Measurements from ENCODE around the gene CDH23. TPM values are rescaled to one million over a fixed set of nuclear protein-coding genes. Genes with fewer than 3 reads are reported as not detected.
A peak's percentile ranks its signal among the peaks of the same experiment; 100 is the strongest.

CDH23 gene
- total RNA-seq, 1 donor = 0.81 TPM

DNA sequence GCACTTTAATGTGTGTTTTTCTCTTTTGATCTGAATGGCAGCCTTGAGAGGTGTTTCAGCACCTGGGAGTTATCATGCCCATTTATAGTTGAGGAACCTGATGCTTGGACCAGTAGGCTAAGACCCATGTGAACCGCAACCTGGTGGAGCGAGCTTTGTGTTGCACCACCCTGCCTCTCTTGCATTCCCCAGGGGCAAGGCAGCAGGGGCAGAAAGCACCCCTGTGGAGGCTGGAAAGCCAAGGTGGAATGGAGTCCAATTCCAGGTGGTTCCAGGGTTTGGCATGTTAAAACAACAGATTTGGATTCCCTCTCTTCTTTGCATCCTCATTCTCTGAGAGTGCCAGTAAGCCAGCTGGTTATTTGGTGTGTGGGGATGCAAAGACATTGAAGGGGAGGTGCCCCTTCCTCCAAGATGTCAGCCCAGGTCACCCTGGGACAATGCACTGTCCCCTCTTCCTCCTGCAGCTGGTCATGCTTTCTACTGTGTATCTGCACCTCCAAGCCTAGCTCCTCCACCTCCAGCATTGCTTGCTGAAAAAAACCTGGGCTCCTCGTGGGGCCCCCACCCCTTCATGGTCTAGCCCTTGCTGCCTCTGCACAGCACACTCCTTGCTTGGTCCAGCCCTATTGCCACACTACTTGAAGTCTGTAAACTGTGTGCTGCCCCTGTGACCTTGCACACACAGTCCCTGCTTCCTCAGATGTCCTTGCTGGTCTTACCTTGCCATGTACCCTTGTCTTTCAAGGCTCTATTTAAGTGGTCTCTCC is 5.6 kb upstream of the CDH23 start:
- no peak for DNase-seq (ENCODE audit: low read depth in 2 of 3, low spot score in 2 of 3)

DNA sequence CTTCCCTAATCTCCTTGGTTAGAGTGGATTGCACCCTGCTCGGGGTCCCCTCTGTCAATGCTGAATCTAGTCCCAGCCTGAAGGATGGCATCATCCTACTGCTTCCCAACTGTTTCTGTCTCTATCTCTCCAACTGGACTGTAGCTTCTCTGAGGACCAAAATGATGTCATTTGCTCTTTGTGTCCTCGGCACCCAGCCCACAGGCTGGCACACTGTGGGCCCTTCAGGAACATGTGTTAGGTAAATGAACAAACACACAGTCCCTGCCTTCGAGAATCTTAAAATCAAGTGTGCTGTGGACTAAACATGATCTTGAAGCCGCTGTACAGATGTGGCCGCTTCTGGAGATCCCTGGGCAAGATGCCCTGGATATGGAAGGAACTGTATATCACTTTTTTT is 5.0 kb upstream of the CDH23 start:
- DNase-seq (ENCODE audit: low read depth in 2 of 3, low spot score in 2 of 3) = no peak

DNA sequence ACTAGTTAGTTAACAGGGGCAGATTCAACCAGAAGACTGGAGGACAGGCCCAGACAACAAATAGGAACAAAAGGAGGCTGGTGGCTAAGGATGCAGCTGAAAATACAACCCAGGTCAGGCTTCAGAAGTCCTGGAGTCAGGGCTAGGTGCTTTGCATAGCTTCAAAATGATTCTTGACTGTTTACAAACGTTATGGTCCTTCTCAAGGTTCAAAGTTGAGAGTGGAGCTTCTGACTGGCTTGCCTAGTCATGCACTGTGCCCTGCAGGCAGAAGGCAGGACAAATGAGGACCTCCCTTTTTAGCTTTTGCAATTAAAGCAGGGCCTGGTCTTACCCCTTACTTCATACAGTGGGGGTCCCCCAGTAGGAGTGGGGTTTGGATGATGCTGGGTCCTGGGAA is 4.4 kb upstream of the CDH23 start:
- DNase-seq (ENCODE audit: low read depth in 2 of 3, low spot score in 2 of 3) = no peak

DNA sequence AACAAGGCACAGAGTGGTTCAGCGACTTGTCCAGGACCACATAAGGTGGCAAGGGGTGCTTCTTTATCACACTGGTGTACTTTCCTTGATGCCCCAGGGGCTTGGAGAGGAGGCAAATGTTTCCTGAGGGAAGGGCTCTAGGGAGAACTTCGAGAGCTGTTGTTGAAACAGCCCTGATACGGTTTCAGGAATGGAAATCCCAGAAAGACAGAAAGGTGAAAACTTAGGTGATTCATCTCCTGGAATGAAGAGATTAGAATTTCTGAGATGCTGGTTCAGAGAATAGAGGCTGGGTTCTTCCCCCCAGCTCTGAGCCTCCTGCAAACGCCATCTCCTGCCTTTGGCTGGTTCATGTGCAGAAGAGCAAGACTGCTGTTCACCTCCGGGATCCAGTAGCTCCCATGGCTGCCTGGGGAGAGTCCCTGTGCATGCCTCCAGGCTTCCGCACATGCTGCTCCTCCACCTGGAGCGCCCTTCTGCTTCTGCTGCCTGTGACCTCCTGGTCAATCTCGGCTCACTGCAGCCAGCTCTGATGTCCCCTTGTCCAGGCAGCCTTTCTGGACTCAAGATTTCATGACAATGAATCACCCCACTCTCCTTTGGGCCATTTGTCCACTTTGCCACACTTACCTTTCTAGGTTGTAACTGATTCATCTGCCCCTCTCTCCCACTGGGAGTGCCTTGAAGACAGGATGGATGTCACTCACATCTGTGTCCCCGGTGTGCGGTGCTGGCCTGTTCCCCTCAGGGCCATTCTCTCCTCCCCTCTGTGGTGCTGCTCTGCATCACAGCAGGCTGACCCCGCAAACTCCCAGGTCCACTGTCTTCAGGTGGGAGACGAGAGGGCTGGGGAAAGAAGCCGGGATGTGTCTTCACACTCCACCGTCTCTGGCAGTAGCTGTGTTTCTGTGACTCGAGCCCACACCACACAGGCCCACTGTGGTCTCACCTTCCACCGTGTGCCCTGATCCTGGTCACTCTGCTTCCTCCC is 3.6 kb upstream of the CDH23 start:
- no peak for DNase-seq (ENCODE audit: low read depth in 2 of 3, low spot score in 2 of 3)

DNA sequence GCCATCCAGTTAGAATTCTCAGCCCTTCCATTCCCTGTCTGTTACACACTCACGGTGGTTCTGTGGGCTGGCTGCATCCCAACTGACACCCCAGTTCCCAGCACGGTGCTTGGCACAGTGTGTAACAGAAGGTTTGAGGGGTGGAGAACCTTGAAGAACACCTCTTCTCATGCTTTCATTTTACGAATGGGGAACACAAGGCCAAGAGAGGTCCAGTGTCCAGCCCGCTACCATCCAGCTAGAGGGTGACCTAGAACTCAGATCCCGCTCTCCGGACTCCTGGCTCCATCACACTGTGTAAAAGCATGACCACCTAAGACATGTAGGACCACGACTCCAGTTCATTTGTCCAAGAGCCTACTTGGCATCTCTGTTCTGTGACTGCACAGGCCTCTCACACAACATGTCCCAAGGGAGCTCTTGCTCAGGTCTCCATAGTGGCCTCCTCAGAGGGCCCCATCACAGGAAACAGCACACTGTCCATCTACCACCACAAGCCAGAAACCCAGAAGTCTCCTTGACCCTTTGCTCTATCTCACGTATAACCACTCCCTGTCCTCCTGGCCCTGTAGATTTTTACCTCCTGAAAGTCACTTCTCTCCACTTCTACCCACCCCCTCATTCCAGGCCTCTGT is 2.8 kb upstream of the CDH23 start:
- DNase-seq (ENCODE audit: low read depth in 2 of 3, low spot score in 2 of 3) = no peak

DNA sequence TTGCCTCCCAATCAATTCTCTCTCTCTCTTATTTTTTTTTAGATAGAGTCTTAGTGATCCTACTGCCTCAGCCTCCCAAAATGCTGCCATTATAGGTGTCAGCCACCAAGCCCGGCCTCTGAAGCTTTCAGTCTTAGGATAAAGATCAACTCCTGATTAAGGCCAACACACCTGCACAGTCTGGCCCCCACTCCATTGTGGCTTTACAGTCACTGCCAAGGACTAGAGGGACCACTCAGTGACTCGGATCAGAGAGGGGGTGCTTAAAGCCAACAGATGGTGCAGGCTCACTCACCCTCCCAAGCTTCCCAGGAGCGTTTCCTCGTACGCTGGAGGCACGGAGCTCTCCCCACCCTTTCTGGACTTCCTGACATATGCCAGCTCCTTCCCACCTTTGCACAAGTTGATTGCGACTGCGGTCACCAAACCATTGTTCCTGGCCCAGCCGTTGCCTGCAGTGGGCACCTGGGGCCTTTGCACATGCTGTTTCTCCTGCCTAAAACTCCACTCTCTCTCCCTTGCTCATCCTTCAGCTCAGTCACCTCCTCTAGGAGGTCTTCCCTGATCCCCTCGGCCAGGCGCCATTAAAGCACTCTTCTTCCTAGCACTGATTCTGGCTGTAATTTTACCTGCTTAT is 1.7 kb upstream of the CDH23 start:
- no peak for DNase-seq (ENCODE audit: low read depth in 2 of 3, low spot score in 2 of 3)

DNA sequence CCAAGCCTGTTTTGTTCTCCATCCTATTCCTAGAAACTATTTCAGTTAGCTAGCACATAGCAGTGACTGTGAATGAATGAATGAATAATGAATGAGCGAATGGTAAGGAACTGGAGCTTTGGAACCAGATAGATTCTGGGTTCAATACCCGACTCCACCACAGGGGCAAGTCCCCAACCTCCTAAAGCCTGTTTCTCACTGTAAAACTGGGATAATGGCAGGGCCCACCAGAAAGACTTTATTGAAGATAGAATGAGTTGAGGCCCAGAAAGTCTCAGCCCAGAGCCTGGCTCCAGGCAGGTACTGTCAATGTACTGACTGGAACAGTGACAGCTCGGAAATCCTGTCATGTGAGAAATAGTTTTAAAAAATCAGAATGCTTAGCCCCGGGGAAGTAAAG is 1.1 kb upstream of the CDH23 start:
- no peak for DNase-seq (ENCODE audit: low read depth in 2 of 3, low spot score in 2 of 3)

DNA sequence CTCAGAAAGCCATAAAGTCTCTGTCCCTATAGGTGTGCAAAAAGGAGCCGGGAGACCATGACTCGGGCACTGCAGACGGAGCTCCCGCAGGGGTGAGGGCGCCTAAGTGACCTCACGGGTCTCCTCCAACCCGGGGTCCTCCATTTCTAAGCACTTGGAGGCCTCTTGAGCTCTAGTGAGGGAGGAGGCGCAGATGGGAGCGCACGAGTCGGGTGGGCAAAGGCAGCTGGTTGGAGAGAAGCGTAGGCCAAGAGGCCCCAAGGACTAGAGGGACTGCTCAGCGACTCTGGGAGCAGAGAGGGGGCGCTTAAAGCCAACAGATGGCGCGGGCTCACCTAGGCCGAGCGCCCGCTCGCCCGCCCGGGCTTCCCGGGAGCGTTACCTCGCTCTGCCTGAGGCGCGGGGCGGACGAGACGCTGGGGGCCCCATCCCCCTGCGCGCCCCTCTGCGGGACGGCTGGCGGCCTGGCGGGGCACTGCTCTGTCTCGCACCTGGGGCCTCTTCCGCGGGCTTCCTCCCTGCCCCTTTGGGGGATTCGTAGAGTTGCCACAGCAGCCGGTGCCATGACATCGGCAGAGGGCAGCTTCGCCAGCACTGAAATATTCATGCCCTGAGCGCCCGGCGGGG is 523 bp upstream of the CDH23 start:
- peak in 2 of 3 donors; percentile 54 to 69 for DNase-seq (ENCODE audit: low read depth in 2 of 3, low spot score in 2 of 3)

DNA sequence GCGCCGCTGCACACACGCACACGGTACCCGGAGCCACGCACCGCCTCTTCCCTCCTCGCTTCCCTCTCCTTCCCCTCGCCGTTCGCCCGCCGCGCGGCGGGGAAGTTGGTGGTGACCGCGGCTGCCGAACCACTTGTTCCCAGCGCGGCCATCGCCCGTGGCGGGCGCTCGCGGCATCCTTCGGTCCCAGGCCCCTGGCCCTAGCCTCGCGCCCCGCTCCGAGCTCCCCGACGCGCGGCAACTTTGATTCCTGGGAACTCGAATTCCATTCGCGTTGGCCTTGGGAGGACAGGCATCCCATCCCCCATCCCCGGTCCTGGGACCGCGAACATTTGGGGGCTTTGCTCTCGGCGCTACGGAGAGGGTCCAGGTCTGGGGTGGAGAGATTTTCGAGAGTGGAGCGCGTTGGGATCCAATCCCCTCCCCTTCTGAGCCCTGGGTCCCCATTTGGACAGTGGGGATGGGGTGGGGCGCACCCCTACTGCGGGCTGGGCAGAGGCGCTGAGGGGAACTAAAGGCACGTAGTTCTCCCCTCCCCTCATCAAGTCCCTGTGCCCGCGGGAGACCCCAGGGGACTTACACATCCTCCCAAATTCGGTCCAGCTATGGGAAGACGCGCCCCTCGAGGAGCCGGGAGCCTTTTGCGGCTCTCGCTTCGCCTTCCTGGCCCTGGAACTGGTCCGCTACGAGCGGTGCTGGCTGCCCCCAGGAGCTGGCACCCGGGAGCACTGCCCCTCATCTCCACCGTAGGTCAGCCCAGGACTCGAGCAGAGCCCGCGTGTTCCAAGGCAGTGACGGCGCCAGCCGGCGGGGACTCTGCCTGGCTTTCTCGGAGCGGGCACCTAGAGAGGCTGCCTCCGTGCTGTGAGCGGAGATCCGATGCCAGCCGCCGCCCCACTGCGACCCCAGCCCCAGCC is 834 bp downstream of the CDH23 start:
- DNase-seq (ENCODE audit: low read depth in 2 of 3, low spot score in 2 of 3) = no peak

DNA sequence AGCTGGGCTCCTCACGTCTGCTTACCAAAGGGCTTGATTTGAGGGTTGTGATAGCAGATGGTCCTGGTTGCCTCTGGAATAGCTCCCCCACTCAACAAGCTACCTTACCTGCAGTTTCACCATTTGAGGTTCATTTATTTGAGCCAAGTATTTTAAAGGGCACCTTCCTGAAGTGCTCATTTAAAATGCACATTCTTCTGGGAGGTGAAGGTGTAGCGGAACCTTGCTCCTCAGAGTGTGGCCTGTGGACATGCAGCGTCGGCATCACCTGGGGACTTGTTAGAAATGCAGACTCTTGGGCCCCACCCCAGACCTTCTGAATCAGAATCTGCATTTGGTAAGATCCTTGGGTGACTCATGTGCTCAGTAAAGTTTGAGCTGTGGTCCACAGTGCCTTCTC is 2.3 kb downstream of the CDH23 start:
- DNase-seq (ENCODE audit: low read depth in 2 of 3, low spot score in 2 of 3) = no peak

DNA sequence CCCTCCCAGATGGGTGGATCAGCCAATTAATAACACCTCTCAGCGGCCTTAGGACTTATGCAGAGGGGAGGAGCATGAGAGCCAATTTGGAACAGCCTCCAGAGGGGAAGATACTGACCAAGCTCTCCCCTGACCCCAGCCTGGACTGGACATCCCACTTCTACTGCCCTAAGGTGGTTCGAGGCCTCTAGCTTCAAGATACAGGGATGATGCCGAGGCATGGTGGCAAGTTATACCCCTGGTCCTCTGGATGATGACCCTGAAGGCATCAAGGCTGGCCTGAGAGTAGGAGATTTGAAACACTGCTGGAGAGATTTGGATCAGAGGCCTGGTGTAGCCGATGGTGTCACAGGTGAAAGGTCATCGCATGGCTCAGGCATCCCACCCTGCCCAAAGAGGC is 3.2 kb downstream of the CDH23 start:
- DNase-seq (ENCODE audit: low read depth in 2 of 3, low spot score in 2 of 3) = no peak

DNA sequence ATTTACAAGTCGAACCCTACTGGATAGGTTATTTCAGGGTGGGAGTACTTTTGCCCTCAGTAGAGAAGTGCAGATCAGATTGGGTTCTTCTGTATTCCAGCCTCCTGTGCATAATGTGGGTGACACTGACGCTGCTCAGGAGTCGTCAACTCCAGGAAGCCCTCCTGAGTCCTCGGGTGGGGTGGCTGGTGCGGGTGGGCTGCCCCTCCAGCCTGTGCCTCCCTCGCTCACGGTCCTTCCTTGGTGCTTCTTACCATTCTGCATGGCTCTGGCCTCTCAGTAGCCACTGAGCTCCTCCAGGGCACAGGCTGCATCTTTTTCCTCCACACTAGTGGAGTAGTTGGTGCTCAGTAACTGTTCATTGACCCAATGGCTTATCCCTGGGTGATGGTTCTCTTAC is 4.3 kb downstream of the CDH23 start:
- DNase-seq (ENCODE audit: low read depth in 2 of 3, low spot score in 2 of 3) = no peak

DNA sequence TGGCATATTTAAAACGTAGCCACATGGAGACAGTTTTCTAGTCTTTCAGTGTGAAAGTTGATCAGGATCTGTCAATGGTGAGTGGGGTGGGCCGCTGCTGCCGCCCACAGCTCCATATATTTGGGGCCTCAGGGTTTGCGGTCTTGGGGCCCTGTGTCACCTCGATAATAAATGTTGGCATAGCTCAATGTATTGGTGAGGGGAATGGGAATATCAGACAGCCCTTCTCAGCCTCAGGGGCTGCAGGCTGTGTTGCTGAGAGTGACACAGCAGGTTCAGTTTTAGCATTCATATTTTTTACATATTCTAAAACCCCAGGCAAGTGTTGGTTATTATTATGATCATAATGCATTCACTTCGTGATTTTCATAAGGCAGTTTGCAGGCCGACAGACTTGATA is 5.3 kb downstream of the CDH23 start:
- no peak for DNase-seq (ENCODE audit: low read depth in 2 of 3, low spot score in 2 of 3)

DNA sequence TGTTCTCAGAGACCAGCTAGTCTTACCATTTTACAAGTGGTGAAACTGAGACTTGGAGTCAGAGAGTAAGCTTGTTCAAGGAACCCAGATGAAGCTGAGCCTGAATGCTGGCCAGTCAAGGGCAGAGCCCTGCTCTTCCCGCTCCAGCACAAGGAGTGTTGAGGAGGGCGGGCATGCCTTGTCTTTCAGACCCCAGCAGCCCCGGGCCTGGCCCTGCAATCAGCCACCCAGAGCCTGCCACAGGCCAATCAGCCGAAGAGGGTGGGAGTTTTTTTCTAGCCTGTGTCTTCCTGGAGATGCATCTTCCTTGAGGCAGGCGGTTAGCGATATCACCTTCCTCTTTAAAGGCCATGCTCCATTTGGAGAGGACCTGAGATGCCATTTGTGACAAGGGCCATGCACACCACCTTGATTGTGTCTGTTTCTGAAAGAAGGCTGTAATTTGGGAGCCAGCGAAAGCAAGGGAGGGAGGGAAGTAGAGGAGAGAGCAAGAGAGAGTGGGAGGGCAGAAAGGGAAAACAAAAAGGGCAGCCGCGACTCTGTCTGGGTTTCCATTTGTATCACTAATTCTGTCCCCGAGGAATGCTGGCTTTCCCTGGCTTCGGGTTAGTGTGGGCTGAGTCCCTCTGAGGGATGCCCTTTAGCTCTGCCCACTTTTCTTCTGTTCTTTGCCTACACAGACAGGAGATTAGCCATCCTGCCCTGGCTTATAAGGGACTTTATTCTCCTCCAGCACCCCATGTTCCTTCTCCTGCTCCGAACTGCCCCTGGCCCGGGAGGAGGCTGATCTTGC is 8.0 kb downstream of the CDH23 start:
- DNase-seq (ENCODE audit: low read depth in 2 of 3, low spot score in 2 of 3) = no peak

DNA sequence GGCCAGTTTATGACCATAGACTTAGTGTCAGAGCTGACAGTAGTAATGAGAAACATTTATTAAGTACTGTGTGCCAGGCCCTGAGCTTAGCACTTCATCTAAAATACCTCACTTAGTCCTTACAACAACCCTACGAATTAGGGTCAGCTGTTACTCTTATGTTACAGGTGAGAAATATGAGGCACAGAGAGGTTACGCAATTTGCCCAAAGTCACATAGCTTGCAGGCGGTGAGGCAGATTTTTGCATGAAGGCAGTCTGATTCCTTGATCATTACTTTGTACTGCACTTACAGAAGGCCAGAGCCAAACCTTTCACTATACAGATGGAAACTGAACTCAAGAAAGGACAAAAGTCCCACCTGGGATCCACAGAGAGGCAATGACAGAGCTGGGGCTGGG is 10.2 kb downstream of the CDH23 start:
- no peak for DNase-seq (ENCODE audit: low read depth in 2 of 3, low spot score in 2 of 3)

DNA sequence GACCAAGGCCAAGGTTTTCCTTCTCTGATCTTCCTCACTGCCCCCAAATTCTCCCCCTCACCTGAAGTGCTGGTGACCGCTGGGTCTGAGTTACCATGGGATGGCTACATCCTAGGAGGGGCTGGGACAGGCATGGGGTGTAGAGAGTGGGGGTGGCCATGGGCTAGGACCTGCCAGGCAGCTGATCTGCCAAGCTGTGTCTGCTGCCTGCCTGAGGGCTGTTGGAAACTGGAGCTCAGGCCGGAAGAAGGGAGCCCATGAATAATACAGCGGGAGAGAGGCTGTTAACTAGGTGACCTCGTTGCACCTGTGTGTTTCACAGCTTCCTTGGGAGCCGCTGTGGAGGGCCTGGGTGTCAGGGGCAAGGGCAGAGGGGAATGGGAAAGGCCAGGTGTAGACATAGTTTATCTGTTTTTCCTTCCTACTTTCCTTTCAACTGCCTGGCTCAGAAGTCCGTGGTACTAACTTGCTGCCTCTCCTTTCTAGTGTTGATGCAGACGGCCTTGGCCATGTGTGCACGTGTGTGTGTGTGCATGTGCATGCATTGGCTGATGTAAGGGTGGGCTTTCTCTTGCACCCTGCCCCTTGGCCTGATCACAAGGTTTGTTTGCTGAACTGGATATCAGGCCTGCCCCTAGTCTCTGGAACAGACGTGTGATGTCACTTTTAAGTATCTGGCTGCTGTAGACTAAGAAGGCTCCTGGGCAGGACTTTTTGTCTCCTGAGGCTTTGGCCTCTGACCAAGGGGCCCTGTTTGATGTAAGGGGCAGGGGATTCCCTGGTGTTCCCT is 11.9 kb downstream of the CDH23 start:
- DNase-seq (ENCODE audit: low read depth in 2 of 3, low spot score in 2 of 3) = no peak

DNA sequence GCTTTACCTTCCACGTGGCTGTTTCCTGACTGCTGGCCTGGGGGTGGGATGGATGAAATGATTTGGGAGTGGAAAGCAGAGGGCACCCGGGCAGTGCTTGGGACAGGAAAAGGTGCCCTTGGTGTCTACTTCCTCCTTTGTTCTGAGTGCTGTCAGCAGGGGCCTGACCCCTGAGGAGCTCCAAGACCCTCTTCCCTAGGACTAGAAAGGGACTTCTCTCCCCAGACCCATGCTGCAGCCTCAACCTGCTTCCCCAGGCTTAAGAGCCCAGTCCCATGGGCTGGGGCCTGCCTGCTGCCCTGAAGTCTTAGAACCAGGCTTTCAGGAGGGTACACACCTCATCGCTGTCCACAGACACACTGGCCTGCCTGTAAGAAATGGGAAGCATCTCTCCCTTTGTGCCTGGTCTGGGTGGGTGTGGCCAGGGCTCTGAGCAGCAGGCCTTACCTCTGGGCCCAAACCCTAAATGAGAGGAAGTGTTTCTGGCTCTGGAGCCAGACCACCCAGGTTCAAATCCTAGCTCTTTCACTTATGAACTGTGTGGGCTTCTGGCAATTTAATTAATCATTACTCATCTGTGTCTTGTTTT is 12.9 kb downstream of the CDH23 start:
- no peak for DNase-seq (ENCODE audit: low read depth in 2 of 3, low spot score in 2 of 3)

All from hematopoietic multipotent progenitor cell (in vitro differentiated cells).